Peyer's patch (tissue), 4 donors: Measurements from ENCODE around the gene SPOCD1. TPM values are rescaled to one million over a fixed set of nuclear protein-coding genes. Genes with fewer than 3 reads are reported as not detected.

Source experiments
- DNase-seq, 3 donors: peaks; one replicate each; pipeline ENCODE4 v3.0.0-alpha.2; 2017 to 2019
- H3K27ac ChIP-seq, 4 donors: fragments of 200-600 bp; sonication (generic); one replicate each; pipeline ENCODE4 v1.5.1; 2016 to 2019
- H3K27me3 ChIP-seq, 2 donors: fragments of 200-600 bp; sonication (generic); one replicate each; pipeline ENCODE4 v1.5.1; 2019
- H3K36me3 ChIP-seq, 3 donors: fragments of 200-600 bp; sonication (generic); one replicate each; pipeline ENCODE4 v1.5.1; 2016 to 2019
- H3K4me1 ChIP-seq, 4 donors: fragments of 200-600 bp; sonication (generic); one replicate each; pipeline ENCODE4 v1.5.1; 2016 to 2019
- H3K4me3 ChIP-seq, 4 donors: fragments of 200-600 bp; sonication (generic); 1 replicate in 3 of 4; 2 replicates in 1 of 4; pipeline ENCODE4 v1.5.1; 2016 to 2019; ENCODE audit warnings: mild to moderate bottlenecking in 1 of 4
- H3K9me3 ChIP-seq, 4 donors: fragments of 200-600 bp; sonication (generic); one replicate each; pipeline ENCODE4 v1.5.1; 2016 to 2019; ENCODE audit warnings: mild to moderate bottlenecking in 1 of 4
- POLR2A ChIP-seq, 2 donors: fragments of 450-650 bp; IDR thresholded peaks; one replicate each; pipeline ENCODE4 v1.5.1; 2017; ENCODE audit warnings: antibody characterized with exemption in 2 of 2, mild to moderate bottlenecking in 2 of 2, moderate library complexity in 2 of 2
- total RNA-seq, 4 donors: library from RNA; depleted of rRNA; stranded (reverse); fragments of >200 nt; gene quantifications; one replicate each; pipeline ENCODE4 v1.1.0, GENCODE V29; 2016
- TF ChIP-seq, protein P1 (sequence below), 6 experiments: fragments of 450-650 bp in 4 of 6; fragments of 200-600 bp in 2 of 6; sonication (generic) in 1 of 6; IDR thresholded peaks; one replicate each; pipeline ENCODE4 v1.5.1; 2017 to 2019; ENCODE audit warnings: antibody characterized with exemption in 6 of 6, mild to moderate bottlenecking in 3 of 6, moderate library complexity in 1 of 6

The SPOCD1 gene
- total RNA-seq, 4 donors from 2014 or later: 0.80 to 3.3 TPM; not detected in 2

GRCh38 chr1:31859044-31859443, 43.2 kb upstream of the SPOCD1 start:
- no peak for TF ChIP-seq POLR2A (IDR thresholded peaks at IDR 0.05)
- TF ChIP-seq, protein P1, sequence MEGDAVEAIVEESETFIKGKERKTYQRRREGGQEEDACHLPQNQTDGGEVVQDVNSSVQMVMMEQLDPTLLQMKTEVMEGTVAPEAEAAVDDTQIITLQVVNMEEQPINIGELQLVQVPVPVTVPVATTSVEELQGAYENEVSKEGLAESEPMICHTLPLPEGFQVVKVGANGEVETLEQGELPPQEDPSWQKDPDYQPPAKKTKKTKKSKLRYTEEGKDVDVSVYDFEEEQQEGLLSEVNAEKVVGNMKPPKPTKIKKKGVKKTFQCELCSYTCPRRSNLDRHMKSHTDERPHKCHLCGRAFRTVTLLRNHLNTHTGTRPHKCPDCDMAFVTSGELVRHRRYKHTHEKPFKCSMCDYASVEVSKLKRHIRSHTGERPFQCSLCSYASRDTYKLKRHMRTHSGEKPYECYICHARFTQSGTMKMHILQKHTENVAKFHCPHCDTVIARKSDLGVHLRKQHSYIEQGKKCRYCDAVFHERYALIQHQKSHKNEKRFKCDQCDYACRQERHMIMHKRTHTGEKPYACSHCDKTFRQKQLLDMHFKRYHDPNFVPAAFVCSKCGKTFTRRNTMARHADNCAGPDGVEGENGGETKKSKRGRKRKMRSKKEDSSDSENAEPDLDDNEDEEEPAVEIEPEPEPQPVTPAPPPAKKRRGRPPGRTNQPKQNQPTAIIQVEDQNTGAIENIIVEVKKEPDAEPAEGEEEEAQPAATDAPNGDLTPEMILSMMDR (IDR thresholded peaks at IDR 0.05): no peak

DNA sequence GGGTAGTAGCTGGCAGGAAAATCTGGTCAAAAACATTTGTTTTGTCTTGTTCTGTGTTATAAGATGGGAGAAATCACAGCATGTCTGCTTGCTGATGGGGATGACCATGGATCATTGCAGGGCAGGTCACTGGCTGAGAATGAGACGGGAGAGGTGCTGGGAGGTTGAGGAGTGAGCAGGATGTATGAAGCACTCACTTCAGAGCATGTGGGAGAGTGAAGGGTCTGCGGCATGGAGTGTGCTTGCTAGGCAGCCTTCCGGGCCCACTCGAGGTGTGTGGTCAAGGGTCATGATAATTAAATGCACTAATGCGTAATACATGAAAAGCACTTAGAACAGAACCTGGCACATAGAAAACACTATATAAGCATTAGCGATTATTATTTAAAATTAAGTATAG, 42.0 kb upstream of the SPOCD1 start:
- Histone ChIP-seq H3K27ac (no peak overlapping the region), H3K36me3 (no peaks in the 10 kb centered on the region), H3K4me3 (no peak overlapping the region), H3K27me3 (no peaks in the 10 kb centered on the region), H3K9me3 (no peaks in the 10 kb centered on the region), H3K4me1 (no peaks in the 10 kb centered on the region)
- DNase-seq: no peak
- TF ChIP-seq, protein P1 (IDR thresholded peaks at IDR 0.05): no peak
- no peak for TF ChIP-seq POLR2A (IDR thresholded peaks at IDR 0.05)

More at GRCh38 chr1:31859044-31859443, 43.2 kb upstream of the SPOCD1 start:
- Histone ChIP-seq H3K4me3 (no peak overlapping the region), H3K27ac (no peak overlapping the region), H3K9me3 (no peaks in the 10 kb centered on the region), H3K36me3 (no peaks in the 10 kb centered on the region), H3K27me3 (no peaks in the 10 kb centered on the region), H3K4me1 (no peaks in the 10 kb centered on the region)
- DNase-seq: no peak

DNA sequence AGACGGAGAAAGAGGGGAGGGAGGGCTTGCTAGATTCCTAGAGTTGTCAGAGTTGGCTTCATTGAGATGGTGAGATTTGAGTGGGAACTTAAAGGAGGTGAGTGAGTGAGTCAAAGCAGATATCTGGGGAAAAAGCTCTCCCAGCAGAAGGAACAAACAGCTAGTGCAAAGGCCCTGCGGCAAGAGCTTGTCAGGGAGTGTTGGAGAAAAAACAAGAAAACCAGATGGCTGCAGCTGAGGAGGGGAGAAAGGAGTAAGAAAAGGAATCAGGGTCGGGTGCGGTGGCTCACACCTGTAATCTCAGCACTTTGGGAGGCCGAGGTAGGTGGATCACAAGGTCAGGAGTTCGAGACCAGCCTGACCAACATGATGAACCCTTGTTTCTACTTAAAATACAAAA, 40.3 kb upstream of the SPOCD1 start:
- H3K27me3 ChIP-seq: no peaks in the 10 kb centered on the region
- no peak overlapping the region for H3K4me3 ChIP-seq
- H3K9me3 ChIP-seq: no peaks in the 10 kb centered on the region
- no peak for TF ChIP-seq POLR2A (IDR thresholded peaks at IDR 0.05)
- TF ChIP-seq, protein P1 (IDR thresholded peaks at IDR 0.05): no peak
- DNase-seq: no peak
- no peak overlapping the region for H3K27ac ChIP-seq
- no peaks in the 10 kb centered on the region for H3K4me1 ChIP-seq
- H3K36me3 ChIP-seq: no peaks in the 10 kb centered on the region

- Histone ChIP-seq H3K9me3 (no peaks in the 10 kb centered on the region), H3K36me3 (no peaks in the 10 kb centered on the region), H3K4me3 (no peak overlapping the region), H3K4me1 (no peaks in the 10 kb centered on the region), H3K27me3 (no peaks in the 10 kb centered on the region), H3K27ac (no peak overlapping the region)
- DNase-seq: no peak
- no peak for TF ChIP-seq POLR2A (IDR thresholded peaks at IDR 0.05)
- TF ChIP-seq, protein P1 (IDR thresholded peaks at IDR 0.05): no peak
Measured at GRCh38 chr1:31855038-31855845, 39.4 kb upstream of the SPOCD1 start.

- peaks cover 0 to 5% (median 2%) of the 10 kb centered on the region in 4 donors for H3K4me1 ChIP-seq
- no peaks in the 10 kb centered on the region for H3K27me3 ChIP-seq
- TF ChIP-seq POLR2A (IDR thresholded peaks at IDR 0.05): no peak
- TF ChIP-seq, protein P1 (IDR thresholded peaks at IDR 0.05): no peak
- H3K4me3 ChIP-seq: no peak overlapping the region
- peak in 1 of 3 donors; percentile 7 for DNase-seq
- no peaks in the 10 kb centered on the region for H3K9me3 ChIP-seq
- no peaks in the 10 kb centered on the region for H3K36me3 ChIP-seq
- no peak overlapping the region for H3K27ac ChIP-seq
Measured at GRCh38 chr1:31849653-31850052, 33.8 kb upstream of the SPOCD1 start.
